GM18907 (cell line): ENCODE measurements around the gene GPRIN1.

Source experiments
- ATAC-seq: cut with Tn5 transposase; IDR thresholded peaks from one replicate; pipeline ENCODE4 v1.9.1; 2021; ENCODE audit warnings: mild to moderate bottlenecking, moderate library complexity; ENCODE audit not compliant: unreplicated experiment

The GPRIN1 gene

DNA sequence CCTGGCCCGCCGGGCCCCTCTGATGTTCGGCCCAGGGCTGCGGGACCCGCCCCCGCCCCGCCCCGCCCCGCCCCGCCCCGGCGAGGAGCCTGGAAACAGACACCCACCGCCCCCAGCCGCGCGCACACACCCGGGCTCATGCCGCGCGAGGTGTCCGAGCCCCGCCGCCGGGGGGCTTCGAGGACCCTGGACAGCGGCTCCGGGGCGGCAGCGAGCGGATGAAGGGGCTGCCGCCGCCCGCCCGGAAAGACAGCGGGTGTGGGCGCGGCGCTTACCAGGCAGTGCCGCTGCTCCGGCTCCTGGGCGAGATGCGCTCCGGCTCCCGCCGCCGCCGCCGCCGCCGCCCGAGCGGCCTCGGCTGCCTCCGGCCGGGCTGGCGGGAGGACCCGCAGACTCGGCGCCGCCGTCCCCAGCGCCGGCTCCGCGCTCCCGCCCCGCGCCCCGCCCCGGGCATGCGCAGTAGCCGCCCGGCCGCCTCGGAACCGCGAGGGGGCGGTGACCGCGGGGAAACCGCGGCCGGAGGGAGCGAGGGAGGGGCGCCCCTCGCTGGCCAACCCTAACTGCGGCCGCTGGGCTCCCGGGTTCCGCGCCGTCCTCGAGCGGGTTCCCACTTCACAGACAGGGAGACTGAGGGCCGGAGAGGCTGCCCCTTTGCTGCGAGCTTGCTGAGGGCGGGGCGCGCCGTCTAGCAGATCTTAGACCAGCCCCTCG, at the start of gene GPRIN1:
TSS of gene GPRIN1 (minus strand) at position 433 of the 711 bp plus-strand sequence. CDS start 10,322 bp downstream, outside the sequence.
- ATAC-seq = peak; percentile 74

DNA sequence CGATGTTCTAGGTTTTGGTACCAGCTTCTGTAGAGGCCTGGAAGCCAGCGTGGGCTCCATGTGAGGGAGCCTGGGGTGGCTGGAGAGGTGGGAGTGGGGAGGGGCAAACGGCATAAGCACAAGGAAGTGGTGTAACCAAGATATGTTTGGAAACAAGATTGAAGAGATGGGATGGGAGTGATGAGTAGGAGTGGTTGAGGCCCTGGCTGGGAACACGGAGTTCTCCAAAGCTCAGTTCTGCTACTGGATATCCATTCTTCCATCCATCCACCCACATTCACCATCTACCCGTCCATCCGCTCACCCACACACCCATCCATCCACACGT, 49.5 kb upstream of the GPRIN1 start:
- no peak for ATAC-seq

DNA sequence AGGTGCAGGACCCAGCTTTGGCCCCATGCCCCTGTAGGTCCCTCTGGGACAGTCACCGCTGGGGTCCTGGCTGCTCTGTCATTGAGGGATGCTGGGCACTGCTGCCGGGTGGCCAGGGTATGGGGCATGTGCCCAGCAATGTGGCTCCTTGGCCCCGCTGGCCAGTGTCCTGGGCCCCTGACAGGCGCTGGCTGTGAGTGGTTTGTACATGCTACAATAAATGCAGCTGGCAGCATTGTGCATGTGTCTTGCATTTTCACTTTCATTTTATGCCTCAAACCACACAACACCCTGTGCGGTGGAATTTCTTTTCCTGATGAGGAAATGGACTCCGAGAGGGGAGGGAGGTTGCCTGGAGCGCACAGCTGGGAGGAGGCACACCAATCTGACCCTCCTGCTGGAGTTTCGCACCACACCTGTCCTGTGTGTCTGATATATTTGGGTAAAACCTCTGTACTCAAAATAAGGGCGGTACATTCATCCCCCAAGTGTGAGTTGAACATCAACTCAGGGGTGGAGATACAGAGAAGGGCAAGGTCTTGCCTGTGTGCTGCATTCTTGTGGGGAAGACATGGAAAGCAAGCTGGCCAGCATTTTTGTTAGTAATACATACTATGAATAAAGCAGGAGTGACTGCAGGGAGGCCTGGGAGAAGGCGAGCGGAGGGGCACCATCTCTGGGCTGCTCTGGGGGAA, 49.0 kb upstream of the GPRIN1 start:
- no peak for ATAC-seq

DNA sequence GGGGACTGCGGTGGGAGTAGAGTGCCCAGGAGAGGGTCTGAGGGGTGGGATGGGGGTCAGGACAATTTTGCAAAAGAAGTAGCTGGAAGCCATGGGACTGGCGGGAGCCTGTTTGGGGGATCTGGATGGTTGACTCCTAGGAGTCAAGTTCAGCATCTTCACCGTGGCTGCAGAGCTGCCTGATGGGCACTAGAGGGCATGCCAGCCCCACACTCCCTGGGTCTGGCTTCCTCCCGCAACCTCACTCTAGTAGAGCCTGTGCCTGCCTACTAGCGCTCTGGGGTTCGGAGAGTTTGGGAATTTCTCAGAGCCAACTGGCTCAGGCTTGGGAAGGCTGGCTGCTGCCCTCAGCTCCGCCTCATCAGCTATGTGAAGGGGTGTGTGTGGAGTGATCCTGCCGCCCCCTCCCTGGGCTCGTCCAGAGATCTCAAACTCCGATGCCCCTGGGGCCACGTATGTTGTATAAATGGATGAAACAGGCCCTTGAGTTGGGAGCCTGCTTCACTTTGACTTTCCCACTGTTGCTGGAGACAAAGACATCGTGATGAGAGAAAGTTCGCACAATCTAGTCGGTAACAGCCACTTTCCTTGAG, 48.1 kb upstream of the GPRIN1 start:
- peak; percentile 54 for ATAC-seq

DNA sequence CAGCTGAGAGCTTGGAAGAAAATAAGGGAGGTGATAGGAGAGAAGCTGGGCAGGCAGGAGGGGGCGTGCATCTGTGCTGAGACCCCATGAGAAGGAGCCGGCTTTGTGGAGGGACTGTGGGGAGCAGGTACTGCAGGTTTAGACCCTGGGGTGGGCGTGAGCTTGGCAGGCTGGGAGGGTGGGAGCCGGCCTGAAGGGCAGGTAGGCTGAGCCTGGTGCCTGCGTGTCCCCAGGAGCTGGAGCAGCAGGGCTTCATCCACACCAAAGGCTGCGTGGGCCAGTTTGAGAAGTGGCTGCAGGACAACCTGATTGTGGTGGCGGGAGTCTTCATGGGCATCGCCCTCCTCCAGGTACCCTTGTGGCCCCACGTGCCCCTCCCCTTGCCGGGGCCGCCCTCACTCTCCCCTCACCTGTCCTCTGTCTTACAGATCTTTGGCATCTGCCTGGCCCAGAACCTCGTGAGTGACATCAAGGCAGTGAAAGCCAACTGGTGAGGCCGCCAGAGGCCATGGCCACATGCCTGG, 46.6 kb upstream of the GPRIN1 start:
- no peak for ATAC-seq

DNA sequence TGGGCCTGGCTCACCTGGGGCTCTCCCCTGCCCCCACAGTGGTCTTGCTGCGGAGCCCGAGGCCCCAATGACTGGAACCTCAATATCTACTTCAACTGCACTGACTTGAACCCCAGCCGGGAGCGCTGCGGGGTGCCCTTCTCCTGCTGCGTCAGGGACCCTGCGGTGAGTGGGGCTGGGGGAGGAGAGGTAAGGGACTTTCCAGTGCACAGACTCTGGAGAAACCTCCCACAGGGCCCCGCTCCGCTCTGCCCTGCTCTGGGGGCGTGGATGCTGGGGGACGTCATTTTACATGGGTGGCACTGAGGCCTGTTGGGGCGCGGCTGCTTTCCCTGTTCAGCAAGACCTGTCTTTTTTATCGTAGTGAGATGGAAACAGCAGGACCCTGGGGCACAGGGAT, 44.9 kb upstream of the GPRIN1 start:
- no peak for ATAC-seq

DNA sequence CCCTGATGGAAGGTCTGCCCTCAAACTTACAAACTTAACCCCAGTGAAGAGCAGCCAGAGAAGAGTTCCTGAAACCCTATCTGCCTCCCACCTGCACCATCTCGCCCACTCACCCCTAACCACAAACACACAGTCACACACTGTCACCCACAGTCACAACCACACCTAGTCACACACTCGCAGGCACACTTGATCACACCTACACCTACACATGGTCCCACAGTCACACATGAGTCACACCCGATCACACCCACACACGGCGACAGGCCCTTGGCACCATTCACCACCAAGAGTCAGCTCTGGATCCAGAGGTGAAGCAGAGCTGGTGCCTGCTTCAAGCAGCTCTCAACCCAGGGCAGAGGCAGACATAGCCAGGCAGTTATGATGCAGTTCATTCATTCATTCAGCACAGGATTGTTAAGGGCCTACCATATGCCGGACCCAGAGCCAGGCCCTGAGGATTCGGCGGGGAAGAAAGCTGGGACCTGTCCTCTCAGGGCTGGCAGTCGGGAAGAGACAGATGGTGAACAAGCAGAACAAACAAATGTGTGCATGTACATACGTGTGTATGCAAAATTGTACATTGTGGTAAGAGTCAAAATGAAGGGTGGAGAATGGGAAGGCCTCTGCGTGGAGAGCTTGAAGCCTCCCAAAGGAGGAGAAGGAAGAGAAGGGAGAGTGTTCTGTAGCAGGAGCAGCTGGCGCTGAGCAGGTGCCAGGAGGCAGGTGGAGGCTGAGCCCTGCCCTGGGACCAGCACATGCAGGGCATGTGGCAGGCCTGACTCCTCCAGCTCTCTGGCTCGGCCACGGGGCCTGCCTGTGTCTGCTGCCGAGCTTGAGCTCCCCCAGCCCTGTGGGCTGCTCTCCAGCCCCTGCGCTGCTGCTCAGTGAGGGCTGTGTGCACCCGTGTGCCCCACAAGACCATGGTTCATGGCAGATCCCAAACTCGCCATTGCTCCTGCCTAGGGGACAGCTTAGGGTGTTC, 43.7 kb upstream of the GPRIN1 start:
- no peak for ATAC-seq

DNA sequence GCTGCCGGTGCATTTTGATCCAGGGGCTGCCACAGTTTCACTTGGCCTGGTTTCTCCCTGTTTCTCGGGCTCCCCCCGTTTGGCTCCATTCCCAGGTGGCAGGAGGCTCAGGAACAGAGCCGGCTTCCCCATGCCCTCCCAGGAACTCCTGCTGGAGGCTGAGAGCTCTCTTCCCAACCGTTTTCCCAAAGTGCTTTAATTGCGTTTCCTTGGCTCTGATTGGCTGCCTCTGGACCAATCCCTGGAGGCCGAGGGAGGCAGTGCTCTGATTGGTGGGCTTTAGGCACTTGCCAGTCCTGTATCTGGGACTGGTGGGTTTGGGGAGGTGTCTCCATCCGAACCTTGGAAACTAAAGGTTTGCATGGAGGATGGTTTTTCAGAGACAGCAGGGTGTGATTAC, 42.2 kb upstream of the GPRIN1 start:
- ATAC-seq = no peak

DNA sequence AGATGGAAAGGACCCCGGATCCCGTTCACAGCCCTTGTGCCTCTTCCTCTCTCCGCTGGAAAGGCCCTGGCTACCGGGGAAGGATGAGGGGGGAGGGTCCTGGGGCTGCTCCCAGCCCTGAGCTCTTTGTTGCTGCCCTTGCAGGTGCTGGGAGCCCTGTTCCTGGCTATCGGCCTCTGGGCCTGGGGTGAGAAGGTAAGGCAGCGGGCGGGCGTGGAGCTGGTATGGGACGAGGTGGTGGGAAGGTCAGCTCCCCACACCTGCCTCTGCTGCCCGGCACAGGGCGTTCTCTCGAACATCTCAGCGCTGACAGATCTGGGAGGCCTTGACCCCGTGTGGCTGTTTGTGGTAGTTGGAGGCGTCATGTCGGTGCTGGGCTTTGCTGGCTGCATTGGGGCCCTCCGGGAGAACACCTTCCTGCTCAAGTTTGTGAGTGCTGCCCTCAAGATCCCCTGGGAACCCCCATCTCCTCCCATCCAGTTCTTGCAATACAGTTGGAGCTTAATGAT, 41.6 kb upstream of the GPRIN1 start:
- no peak for ATAC-seq

DNA sequence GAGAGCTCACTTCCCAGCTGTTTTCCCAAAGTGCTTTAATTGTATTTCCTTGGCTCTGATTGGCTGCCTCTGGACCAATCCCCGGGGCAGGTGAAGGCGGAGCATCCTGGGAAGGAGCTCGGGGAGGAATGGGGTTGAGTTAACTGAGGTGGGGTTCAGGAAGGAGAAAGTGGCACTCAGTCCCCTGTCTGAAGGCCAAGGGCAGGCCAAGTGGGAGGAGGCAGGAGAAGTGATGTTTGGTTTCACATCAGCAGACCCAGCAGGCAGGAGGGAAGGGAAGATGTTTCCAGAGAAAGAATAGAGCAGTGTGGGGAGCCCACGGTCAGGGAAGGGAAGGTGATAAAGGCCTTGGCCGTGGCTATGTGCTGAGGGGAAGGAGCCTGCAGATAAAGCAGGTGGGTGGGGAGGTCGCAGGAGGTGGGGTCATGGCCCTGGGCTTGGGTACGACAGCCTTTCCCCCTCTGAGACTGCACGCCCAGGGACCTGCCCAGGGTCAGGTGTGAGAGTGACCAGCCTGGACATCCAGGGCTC, 40.5 kb upstream of the GPRIN1 start:
- no peak for ATAC-seq

DNA sequence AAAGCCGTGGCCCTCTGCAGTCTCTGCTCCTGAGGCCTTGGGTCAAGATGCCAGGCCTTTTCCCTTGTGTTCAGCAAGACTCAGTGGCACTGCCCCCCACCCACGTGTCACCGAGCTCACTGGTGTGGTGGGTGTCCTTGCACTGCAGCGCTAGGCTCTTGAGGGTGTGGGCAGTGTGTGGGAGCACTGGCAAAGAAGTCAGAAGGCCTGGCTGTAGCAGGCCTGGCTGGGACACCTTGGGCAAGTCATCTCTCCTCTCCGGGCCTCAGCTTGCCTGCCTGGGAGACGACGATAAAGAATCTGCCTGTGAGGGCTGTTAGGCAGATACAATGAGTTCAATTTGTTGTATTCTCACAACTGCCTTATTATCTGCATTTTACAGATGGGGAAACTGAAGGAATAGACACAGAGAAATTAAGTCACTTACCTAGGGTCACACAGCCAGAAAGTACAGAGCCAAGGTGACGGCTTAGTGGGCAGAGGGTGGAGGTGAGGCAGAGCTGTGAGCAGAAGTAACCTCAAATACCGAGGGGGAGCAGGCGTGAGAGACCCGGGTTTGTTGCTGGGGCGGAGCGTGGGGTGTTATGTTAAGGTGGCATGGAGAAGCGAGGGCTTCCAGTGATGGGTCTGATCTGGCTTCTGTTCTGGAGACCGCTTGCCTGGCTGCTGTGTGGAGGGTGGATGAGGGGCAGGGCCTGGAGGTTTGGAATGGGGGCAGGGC, 38.7 kb upstream of the GPRIN1 start:
- no peak for ATAC-seq

DNA sequence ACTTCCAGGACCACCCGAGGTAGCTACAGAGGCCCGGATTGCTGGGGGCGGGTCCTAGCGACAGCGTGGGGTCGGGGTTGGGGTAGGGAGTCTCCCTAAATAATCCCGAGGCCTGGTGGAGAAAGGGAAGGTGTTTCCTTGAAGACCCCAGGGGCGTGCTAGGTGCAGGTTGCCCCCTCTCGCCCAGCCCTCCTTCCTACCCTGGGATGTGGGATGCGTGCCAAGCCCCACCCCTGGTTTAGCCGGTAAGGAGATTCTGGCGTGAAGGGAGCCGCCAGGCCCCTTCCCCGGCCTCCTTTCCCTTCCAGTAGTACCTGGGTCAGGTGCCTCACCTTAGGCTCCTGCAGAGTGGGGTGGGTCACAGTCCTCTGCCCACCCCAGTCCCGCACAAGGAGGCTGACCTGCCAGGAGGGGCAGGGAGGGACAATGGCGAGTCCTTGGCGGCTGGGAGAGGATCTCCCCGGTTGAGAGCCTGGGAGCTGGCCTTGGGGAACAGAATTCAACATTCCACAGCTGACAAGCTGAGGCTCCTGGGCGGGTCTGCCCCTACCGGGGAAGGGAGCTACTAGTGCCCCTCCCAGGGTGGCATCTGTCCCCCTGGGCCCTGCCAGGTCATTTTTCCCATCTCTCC, 38.0 kb upstream of the GPRIN1 start:
- ATAC-seq = no peak

DNA sequence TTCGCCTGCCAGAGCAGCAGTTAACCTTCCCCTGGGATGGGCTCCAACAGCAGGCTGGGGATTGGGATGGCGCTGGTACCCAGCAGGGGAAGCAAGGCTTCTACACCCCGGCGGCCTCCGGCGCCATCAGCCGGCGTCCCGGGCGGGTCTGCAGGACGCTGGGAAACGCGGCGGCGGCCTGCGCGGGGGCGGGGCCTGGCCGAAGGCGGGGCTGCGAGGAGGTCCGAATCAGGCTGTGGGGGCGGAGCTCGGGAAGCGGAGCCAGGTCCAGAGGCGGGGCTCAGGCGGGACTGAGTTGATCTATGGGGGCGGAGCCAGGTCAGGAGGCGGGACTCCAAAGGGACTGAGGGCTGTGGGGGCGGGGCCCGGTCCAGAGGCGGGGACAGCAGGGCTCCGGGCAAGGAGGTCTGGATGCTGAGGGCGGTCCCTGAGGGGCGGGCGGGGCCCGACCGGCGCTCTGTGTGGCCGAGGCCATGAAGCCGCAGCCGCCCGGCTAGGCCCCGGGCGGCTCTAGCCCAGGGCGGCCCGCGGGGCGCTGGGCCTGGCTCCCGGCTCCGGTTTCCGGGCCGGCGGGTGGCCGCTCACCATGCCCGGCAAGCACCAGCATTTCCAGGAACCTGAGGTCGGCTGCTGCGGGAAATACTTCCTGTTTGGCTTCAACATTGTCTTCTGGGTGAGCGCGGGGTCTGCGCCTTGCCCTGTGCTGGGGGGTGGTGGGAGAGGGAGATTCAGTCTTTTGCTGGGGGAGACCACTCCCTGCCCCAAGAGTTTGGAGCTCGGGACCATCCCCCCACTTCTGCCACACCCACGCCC, 37.3 kb upstream of the GPRIN1 start, which contains the start of gene TSPAN17:
TSS of gene TSPAN17 (plus strand) at position 455 of the 813 bp plus-strand sequence. CDS start at position 587, 132 bp downstream.
- ATAC-seq = peak; percentile 94

DNA sequence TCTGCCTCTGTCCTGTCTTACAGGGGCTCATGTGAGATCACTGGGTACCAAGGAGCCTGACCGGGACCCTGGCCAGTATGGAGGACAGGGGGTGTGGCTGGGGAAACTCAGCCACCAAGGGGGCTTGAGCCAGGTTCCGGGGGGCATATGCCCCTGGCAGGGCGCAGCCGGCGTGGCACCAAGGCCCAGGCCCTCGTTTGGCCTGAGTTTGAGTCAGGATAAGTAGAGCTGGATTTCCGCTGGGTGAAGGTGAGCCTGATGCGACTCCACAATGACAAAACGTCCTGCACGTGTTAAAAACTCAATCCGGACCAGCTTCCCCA, 36.7 kb upstream of the GPRIN1 start:
- ATAC-seq = peak; percentile 1

DNA sequence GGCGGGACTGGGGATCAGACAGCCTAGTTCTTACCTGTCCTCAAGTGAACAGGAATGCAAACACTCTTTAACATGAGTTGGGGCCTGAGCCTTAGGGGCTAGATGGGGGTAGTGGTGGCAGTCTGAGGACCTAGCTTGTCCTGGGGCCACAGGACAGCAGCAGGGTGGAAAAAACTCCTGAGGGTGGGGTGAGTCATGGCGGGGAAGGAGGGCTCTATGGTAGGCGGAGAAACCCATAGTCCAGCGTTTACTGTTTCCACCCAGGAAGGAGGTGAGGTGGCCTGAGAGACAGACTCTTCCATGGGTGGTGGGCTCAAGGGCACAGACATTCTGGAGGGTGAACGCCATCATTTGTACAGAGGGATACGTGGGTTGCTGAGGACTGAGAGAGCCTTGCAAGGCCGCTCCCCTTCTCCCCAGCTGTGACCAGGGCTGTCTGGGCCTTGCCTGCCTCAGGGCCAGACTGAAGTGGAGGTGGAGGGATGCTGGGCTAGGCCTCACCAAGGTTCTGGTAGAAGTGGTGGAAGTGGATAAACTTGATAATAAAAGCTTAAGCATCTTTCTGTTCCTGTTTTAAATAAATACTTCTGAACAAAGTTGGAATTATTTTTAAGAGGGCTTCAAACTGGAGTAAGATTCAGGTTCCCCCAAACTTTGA, 36.2 kb upstream of the GPRIN1 start:
- no peak for ATAC-seq

DNA sequence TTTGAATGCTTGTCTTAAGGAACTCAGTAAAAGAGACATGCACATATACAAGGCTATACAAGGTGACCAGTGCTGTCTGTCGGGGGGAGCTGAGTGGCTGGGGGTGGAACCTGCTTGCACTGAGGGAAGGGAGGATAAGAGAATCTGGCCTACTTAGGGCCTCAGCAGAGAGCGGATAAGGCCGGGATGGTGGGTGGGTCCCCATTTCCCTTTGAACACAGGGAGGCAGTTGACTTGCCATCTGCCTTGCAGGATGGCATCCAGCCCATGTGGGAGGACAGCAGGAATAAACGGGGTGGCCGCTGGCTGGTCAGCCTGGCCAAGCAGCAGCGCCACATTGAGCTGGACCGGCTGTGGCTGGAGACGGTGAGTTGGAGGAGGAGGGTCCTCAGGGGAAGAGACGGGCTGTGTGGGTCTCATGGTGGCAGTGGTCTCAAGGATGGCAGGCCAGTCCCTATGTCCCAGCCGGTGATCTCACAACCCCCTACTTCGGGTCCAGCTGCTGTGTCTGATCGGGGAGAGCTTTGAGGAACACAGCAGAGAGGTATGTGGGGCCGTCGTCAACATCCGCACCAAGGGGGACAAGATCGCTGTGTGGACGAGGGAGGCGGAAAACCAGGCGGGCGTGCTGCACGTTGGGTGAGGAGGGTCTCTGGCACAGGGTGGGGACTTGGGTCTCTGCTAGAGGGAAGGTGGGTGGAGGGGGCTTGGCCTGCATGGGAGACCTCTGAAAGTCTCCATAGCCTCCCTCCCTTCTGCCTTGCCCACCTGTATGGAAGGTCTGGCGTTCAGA, 35.1 kb upstream of the GPRIN1 start:
- no peak for ATAC-seq

DNA sequence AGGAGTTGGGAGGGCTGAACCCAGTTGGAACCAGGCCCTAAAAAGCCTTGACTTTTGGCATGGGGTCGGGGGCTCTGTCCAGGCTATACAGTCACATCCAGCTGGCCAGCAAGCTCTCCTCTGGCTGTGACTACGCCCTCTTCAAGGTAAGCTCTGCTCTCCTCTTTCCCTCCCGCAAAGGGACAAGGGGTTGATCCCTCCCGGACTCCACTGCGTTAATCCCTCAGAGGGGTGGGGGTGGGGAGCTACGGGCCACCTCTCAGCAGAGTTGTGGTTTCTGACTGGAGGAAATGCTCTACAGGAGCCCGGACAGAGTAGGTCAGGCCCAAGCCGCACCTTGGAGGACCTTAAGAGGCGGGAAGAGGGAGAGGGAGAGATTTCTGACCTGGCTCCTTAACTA, 34.3 kb upstream of the GPRIN1 start:
- ATAC-seq = no peak
